Neural progenitor cell (in vitro differentiated cells): ENCODE results near the gene KLK8. TPM values are rescaled to one million over a fixed set of nuclear protein-coding genes. Genes with fewer than 3 reads are reported as not detected.

Experiments
- DNase-seq: peaks from one replicate; pipeline ENCODE4 v3.0.0-alpha.2; 2016; ENCODE audit warnings: low spot score
- H2AFZ ChIP-seq: fragments of 200-600 bp; sonication (generic); replicated peaks from 2 replicates; pipeline ENCODE4 v1.6.1; 2016; ENCODE audit warnings: antibody characterized with exemption
- H3F3A ChIP-seq: fragments of 200-600 bp; sonication (generic); 2 replicates; pipeline ENCODE4 v1.6.1; 2016; ENCODE audit warnings: antibody characterized with exemption, low read depth
- H3K27ac ChIP-seq: fragments of 200-600 bp; sonication (generic); 2 replicates; pipeline ENCODE4 v1.5.1; 2016; ENCODE audit warnings: mild to moderate bottlenecking
- H3K27me3 ChIP-seq: fragments of 200-600 bp; sonication (generic); 2 replicates; pipeline ENCODE4 v1.6.1; 2016; ENCODE audit warnings: mild to moderate bottlenecking, moderate library complexity
- H3K36me3 ChIP-seq: fragments of 200-600 bp; sonication (generic); 2 replicates; pipeline ENCODE4 v1.5.1; 2016
- H3K4me1 ChIP-seq: fragments of 200-600 bp; sonication (generic); 2 replicates; pipeline ENCODE4 v1.6.1; 2016; ENCODE audit warnings: mixed run types
- H3K4me2 ChIP-seq: fragments of 200-600 bp; sonication (generic); 2 replicates; pipeline ENCODE4 v1.6.1; 2016
- H3K4me3 ChIP-seq: fragments of 200-600 bp; sonication (generic); 2 replicates; pipeline ENCODE4 v1.5.1; 2016
- H3K79me2 ChIP-seq: fragments of 200-600 bp; sonication (generic); 2 replicates; pipeline ENCODE4 v1.6.1; 2016; ENCODE audit warnings: low read depth
- H3K9ac ChIP-seq: fragments of 200-600 bp; sonication (generic); 2 replicates; pipeline ENCODE4 v1.6.1; 2016
- H3K9me3 ChIP-seq: fragments of 200-600 bp; sonication (generic); 2 replicates; pipeline ENCODE4 v1.5.1; 2016; ENCODE audit warnings: low read depth
- H4K20me1 ChIP-seq: fragments of 200-600 bp; sonication (generic); 2 replicates; pipeline ENCODE4 v1.6.1; 2016; ENCODE audit warnings: low read depth
- H3K27ac Mint-ChIP-seq: 3 replicates; pipeline ENCODE4 v1.8.0; 2021; ENCODE audit warnings: mixed read lengths
- H3K27me3 Mint-ChIP-seq: 2 replicates; pipeline ENCODE4 v1.8.0; 2022; ENCODE audit warnings: low read depth, mild to moderate bottlenecking, inconsistent platforms, moderate library complexity, mixed read lengths; ENCODE audit not compliant: insufficient read depth
- H3K36me3 Mint-ChIP-seq: 3 replicates; pipeline ENCODE4 v1.8.0; 2021; ENCODE audit warnings: mixed read lengths
- H3K4me1 Mint-ChIP-seq: 3 replicates; pipeline ENCODE4 v1.8.0; 2021; ENCODE audit warnings: mixed read lengths
- H3K4me3 Mint-ChIP-seq: 3 replicates; pipeline ENCODE4 v1.8.0; 2021; ENCODE audit warnings: mild to moderate bottlenecking, moderate library complexity, mixed read lengths
- H3K9me3 Mint-ChIP-seq: 3 replicates; pipeline ENCODE4 v1.8.0; 2020; ENCODE audit warnings: mixed read lengths
- CTCF ChIP-seq: fragments of 200-600 bp; sonication (generic); IDR thresholded peaks from 2 replicates; pipeline ENCODE4 v1.5.1; 2017; ENCODE audit warnings: antibody characterized with exemption, mild to moderate bottlenecking
- EZH2 ChIP-seq: fragments of 200-600 bp; sonication (generic); IDR thresholded peaks from 2 replicates; pipeline ENCODE4 v1.6.1; 2017; ENCODE audit warnings: antibody characterized with exemption, mild to moderate bottlenecking, moderate library complexity
- EZH2phosphoT487 ChIP-seq: fragments of 200-600 bp; sonication (generic); IDR thresholded peaks from 2 replicates; pipeline ENCODE4 v1.6.1; 2017; ENCODE audit warnings: antibody characterized with exemption
- total RNA-seq: library from RNA; depleted of rRNA; stranded (reverse); fragments of >200 nt; gene quantifications from 2 replicates; pipeline ENCODE4 v1.2.3, GENCODE V29; 2015; ENCODE audit warnings: low replicate concordance

The KLK8 gene
- total RNA-seq, 1 donor from 2014 or later = not detected

- no peak overlapping the region for H3K4me2 ChIP-seq
- no peaks in the 10 kb centered on the region for H3K36me3 ChIP-seq
- H3K4me3 ChIP-seq = no peak overlapping the region
- H3F3A ChIP-seq = no peaks in the 10 kb centered on the region
- TF ChIP-seq CTCF = no peak
- no peak for TF ChIP-seq EZH2phosphoT487
- TF ChIP-seq EZH2 = no peak
- Mint-ChIP-seq H3K27ac (no peak overlapping the region), H3K4me1 (no peaks in the 10 kb centered on the region), H3K27me3 (peaks cover 9% of the 10 kb centered on the region), H3K36me3 (no peaks in the 10 kb centered on the region), H3K9me3 (peaks cover 2% of the 10 kb centered on the region), H3K4me3 (no peak overlapping the region)
- peaks cover 5% of the 10 kb centered on the region for H3K27me3 ChIP-seq
- H3K9me3 ChIP-seq = no peaks in the 10 kb centered on the region
- no peaks in the 10 kb centered on the region for H3K79me2 ChIP-seq
- no peak overlapping the region for H3K27ac ChIP-seq
- H3K9ac ChIP-seq = no peak overlapping the region
- H3K4me1 ChIP-seq = no peaks in the 10 kb centered on the region
- H2AFZ ChIP-seq = no peak overlapping the region
- no peak for DNase-seq
- no peaks in the 10 kb centered on the region for H4K20me1 ChIP-seq
Observed at GRCh38 chr19:50947123-50947522, 54.3 kb downstream of the KLK8 start.

Other genes starting within 250 kb of the KLK8 start
- gene GPR32, start 231.1 kb downstream of the KLK8 start, total RNA-seq = not detected in 2 replicates
- gene ACP4, start 211.2 kb downstream of the KLK8 start, total RNA-seq = not detected in 2 replicates
- not detected in 2 replicates for gene KLK1, start 177.8 kb downstream of the KLK8 start, total RNA-seq
- not detected in 2 replicates for gene KLK15, start 168.0 kb downstream of the KLK8 start, total RNA-seq
- not detected in 2 replicates for gene KLK3, start 146.7 kb downstream of the KLK8 start, total RNA-seq
- gene KLK2, start 128.2 kb downstream of the KLK8 start, total RNA-seq = not detected in 2 replicates
- gene KLK4, start 90.2 kb downstream of the KLK8 start, total RNA-seq = 0.68 TPM in 1 of 2 replicates, not detected in the other
- gene KLK5, start 48.6 kb downstream of the KLK8 start, total RNA-seq = not detected in 2 replicates
- gene KLK6, start 32.0 kb downstream of the KLK8 start, total RNA-seq = not detected in 2 replicates
- 0.28 and 0.36 TPM in 2 replicates for gene KLK7, start 17.7 kb downstream of the KLK8 start, total RNA-seq
- 1.9 TPM in 1 of 2 replicates, not detected in the other for gene KLK10, start 18.1 kb upstream of the KLK8 start, total RNA-seq
- not detected in 2 replicates for gene KLK11, start 25.0 kb upstream of the KLK8 start, total RNA-seq
- gene KLK12, start 33.4 kb upstream of the KLK8 start, total RNA-seq = not detected in 2 replicates
- gene KLK13, start 63.5 kb upstream of the KLK8 start, total RNA-seq = not detected in 2 replicates
- gene KLK14, start 81.3 kb upstream of the KLK8 start, total RNA-seq = not detected in 2 replicates
- gene CTU1, start 106.8 kb upstream of the KLK8 start, total RNA-seq = 0.24 and 5.6 TPM in 2 replicates
- gene SIGLEC9, start 123.3 kb upstream of the KLK8 start, total RNA-seq = not detected in 2 replicates
- gene SIGLEC7, start 140.7 kb upstream of the KLK8 start, total RNA-seq = not detected in 2 replicates
- not detected in 2 replicates for gene CD33, start 223.5 kb upstream of the KLK8 start, total RNA-seq
- gene SIGLECL1, start 249.5 kb upstream of the KLK8 start, total RNA-seq = not detected in 2 replicates